HCT116 (cell line): ENCODE measurements around the gene TRIM56. TPM values are rescaled to one million over a fixed set of nuclear protein-coding genes. Genes with fewer than 3 reads are reported as not detected.

Experiments
- ATAC-seq: fragments of 200-7000 bp; cut with Tn5 transposase; 2 replicates; pipeline ENCODE4 v1.9.1; 2020; ENCODE audit warnings: mild to moderate bottlenecking, moderate library complexity
- BruUV-seq: library from RNA; stranded (reverse); fragments of 400-500 nt; replicated peaks from 2 replicates; lab custom pipeline; 2021; lab: Mats Ljungman, UMichigan
- CTCF ChIA-PET: fragments of 300-600 bp; sonication (Branson Sonifier 250); formaldehyde crosslinking; loops from one replicate; lab custom pipeline; 2021; ENCODE audit warnings: antibody characterized with exemption; lab: Charles Lee
- POLR2A ChIA-PET: fragments of 300-600, 350-600 bp; sonication (Branson Sonifier 250); formaldehyde crosslinking; loops from one replicate; lab custom pipeline; 2021; ENCODE audit warnings: antibody characterized with exemption; lab: Charles Lee
- RAD21 ChIA-PET, 2 experiments: fragments of 300-600 bp; sonication (Branson Sonifier 250); formaldehyde crosslinking; loops; one replicate each; lab custom pipeline; 2023; ENCODE audit warnings: low total read pairs in 2 of 2; ENCODE audit not compliant: uncharacterized antibody in 2 of 2, unreplicated experiment in 2 of 2, low non-redundant PET in 1 of 2; lab: Charles Lee
- DNase-seq: peaks from one replicate; pipeline ENCODE4 v3.0.0-alpha.2; 2010; ENCODE audit warnings: low read depth, low spot score
- H2AFZ ChIP-seq: fragments of 200-600 bp; shearing (Covaris generic), sonication (generic); 2 replicates; pipeline ENCODE4 v1.6.1; 2017; ENCODE audit warnings: low read depth, mixed run types, mixed read lengths, antibody characterized with exemption, low read length; ENCODE audit not compliant: poor library complexity, severe bottlenecking
- H3K27ac ChIP-seq: 2 replicates; pipeline ENCODE4 v1.5.1; 2012; ENCODE audit warnings: low read depth, low read length
- H3K27me3 ChIP-seq: fragments of 200-600 bp; sonication (generic); 2 replicates; pipeline ENCODE4 v1.6.1; 2016; ENCODE audit warnings: mixed run types, low read length, mixed read lengths; ENCODE audit not compliant: insufficient read depth
- H3K36me3 ChIP-seq, 2 experiments: fragments of 200-500 bp in 1 of 2; fragments of 200-600 bp in 1 of 2; sonication (Bioruptor generic) in 1 of 2; sonication (generic) in 1 of 2; 2 replicates each; pipeline versions ENCODE4 v1.5.1 to v1.6.1; 2014 to 2016; ENCODE audit warnings: low read length in 2 of 2, inconsistent platforms in 1 of 2, mixed read lengths in 1 of 2, mixed run types in 1 of 2; ENCODE audit not compliant: insufficient read depth in 2 of 2, control insufficient read depth in 1 of 2
- H3K4me1 ChIP-seq, 2 experiments: fragments of 200-600 bp in 1 of 2; sonication (generic) in 1 of 2; 2 replicates each; pipeline versions ENCODE4 v1.5.1 to v1.6.1; 2012 to 2017; ENCODE audit warnings: low read length in 2 of 2, inconsistent platforms in 1 of 2, mild to moderate bottlenecking in 1 of 2, mixed read lengths in 1 of 2, mixed run types in 1 of 2, moderate library complexity in 1 of 2; ENCODE audit not compliant: insufficient read depth in 2 of 2, control insufficient read depth in 1 of 2
- H3K4me2 ChIP-seq: fragments of 200-600 bp; sonication (generic); 2 replicates; pipeline ENCODE4 v1.6.1; 2017; ENCODE audit warnings: mixed run types, low read length, mixed read lengths
- H3K4me3 ChIP-seq, 2 experiments: fragments of 200-600 bp in 1 of 2; sonication (generic) in 1 of 2; replicated peaks in 1 of 2; 2 replicates each; pipeline ENCODE4 v1.5.1; 2011 to 2016; ENCODE audit warnings: low read length in 2 of 2, control low read depth in 1 of 2, low read depth in 1 of 2, mild to moderate bottlenecking in 1 of 2, mixed read lengths in 1 of 2, mixed run types in 1 of 2
- H3K79me2 ChIP-seq: fragments of 200-600 bp; sonication (generic); 2 replicates; pipeline ENCODE4 v1.6.1; 2017; ENCODE audit warnings: mild to moderate bottlenecking, mixed run types, low read length, moderate library complexity, mixed read lengths; ENCODE audit not compliant: insufficient read depth
- H3K9ac ChIP-seq: fragments of 200-600 bp; sonication (generic); 2 replicates; pipeline ENCODE4 v1.6.1; 2016; ENCODE audit warnings: low read length, mixed read lengths
- H3K9me2 ChIP-seq: fragments of 200-600 bp; sonication (generic), shearing (Covaris generic); 2 replicates; pipeline ENCODE4 v1.6.1; 2017; ENCODE audit warnings: mixed run types, mild to moderate bottlenecking, moderate library complexity; ENCODE audit not compliant: insufficient read depth
- H3K9me3 ChIP-seq, 2 experiments: fragments of 200-500 bp in 1 of 2; fragments of 200-600 bp in 1 of 2; sonication (Bioruptor generic) in 1 of 2; sonication (generic) in 1 of 2; 2 replicates each; pipeline ENCODE4 v1.6.1; 2014 to 2017; ENCODE audit warnings: low read length in 2 of 2, mixed read lengths in 2 of 2, inconsistent platforms in 1 of 2, low read depth in 1 of 2, mild to moderate bottlenecking in 1 of 2, mixed run types in 1 of 2, moderate library complexity in 1 of 2; ENCODE audit not compliant: control insufficient read depth in 1 of 2, insufficient read depth in 1 of 2
- H4K20me1 ChIP-seq: fragments of 200-600 bp; sonication (generic), shearing (Covaris generic); 2 replicates; pipeline ENCODE4 v1.6.1; 2017; ENCODE audit warnings: mixed run types, mild to moderate bottlenecking, moderate library complexity; ENCODE audit not compliant: insufficient read depth
- CBX3 ChIP-seq: IDR thresholded peaks from 2 replicates; pipeline ENCODE4 v1.6.1; 2012; ENCODE audit warnings: low read depth
- CEBPB ChIP-seq: IDR thresholded peaks from 2 replicates; pipeline ENCODE4 v1.6.1; 2012; ENCODE audit warnings: low read depth
- ELF1 ChIP-seq: IDR thresholded peaks from 2 replicates; pipeline ENCODE4 v1.6.1; 2012; ENCODE audit warnings: low read depth, borderline replicate concordance
- EZH2 ChIP-seq: fragments of 200-600 bp; sonication (generic); IDR thresholded peaks from 2 replicates; pipeline ENCODE4 v1.6.1; 2017; ENCODE audit warnings: antibody characterized with exemption, mixed run types
- EZH2phosphoT487 ChIP-seq: fragments of 200-600 bp; IDR thresholded peaks from 2 replicates; pipeline ENCODE4 v1.6.1; 2018; ENCODE audit warnings: antibody characterized with exemption, borderline replicate concordance
- JUND ChIP-seq: IDR thresholded peaks from 2 replicates; pipeline ENCODE4 v1.6.1; 2012
- POLR2AphosphoS5 ChIP-seq: IDR thresholded peaks from 2 replicates; pipeline ENCODE4 v1.6.1; 2011; ENCODE audit warnings: mild to moderate bottlenecking, low read depth, low read length, moderate library complexity
- RAD21 ChIP-seq: IDR thresholded peaks from 2 replicates; pipeline ENCODE4 v1.6.1; 2012; ENCODE audit warnings: low read depth, mild to moderate bottlenecking
- SP1 ChIP-seq: IDR thresholded peaks from 2 replicates; pipeline ENCODE4 v1.6.1; 2012; ENCODE audit warnings: low read depth
- TCF7L2 ChIP-seq: IDR thresholded peaks from 2 replicates; pipeline ENCODE4 v1.7.0; 2011; ENCODE audit warnings: borderline replicate concordance, inconsistent platforms; ENCODE audit not compliant: insufficient read depth, insufficient read length; ENCODE audit errors: extremely low read depth
- YY1 ChIP-seq: IDR thresholded peaks from 2 replicates; pipeline ENCODE4 v1.6.1; 2011; ENCODE audit warnings: low read length, low read depth, moderate library complexity, mild to moderate bottlenecking; ENCODE audit not compliant: insufficient replicate concordance; ENCODE audit errors: extremely low read depth
- intact Hi-C: fragments of 100-400 bp; cut with micrococcal nuclease; formaldehyde crosslinking; loops from 2 replicates; pipeline ENCODE4 v1.10.0; 2022
- total RNA-seq: library from RNA; stranded (reverse); gene quantifications from one replicate; pipeline ENCODE4 v1.2.1, GENCODE V29; 2021; ENCODE audit not compliant: unreplicated experiment
- TF ChIP-seq, protein P1 (sequence below): IDR thresholded peaks from 2 replicates; pipeline ENCODE4 v1.6.1; 2012
- TF ChIP-seq, protein P2 (sequence below): IDR thresholded peaks from 2 replicates; pipeline ENCODE4 v1.6.1; 2011; ENCODE audit warnings: mild to moderate bottlenecking, low read length, moderate library complexity; ENCODE audit not compliant: insufficient replicate concordance; ENCODE audit errors: extremely low read depth
- TF ChIP-seq, protein P3 (sequence below): IDR thresholded peaks from 2 replicates; pipeline ENCODE4 v1.6.1; 2012; ENCODE audit warnings: low read depth
- TF ChIP-seq, protein P4 (sequence below): IDR thresholded peaks from 2 replicates; pipeline ENCODE4 v1.6.1; 2012
- TF ChIP-seq, protein P5 (sequence below), 3 experiments: fragments of 200-600 bp in 1 of 3; sonication (generic) in 1 of 3; IDR thresholded peaks in 2 of 3; conservative IDR thresholded peaks in 1 of 3; 2 replicates each; pipeline ENCODE4 v1.5.1; 2012 to 2017; ENCODE audit warnings: low read depth in 2 of 3, low read length in 2 of 3, antibody characterized with exemption in 1 of 3, borderline replicate concordance in 1 of 3, control low read depth in 1 of 3, mild to moderate bottlenecking in 1 of 3, mixed read lengths in 1 of 3, mixed run types in 1 of 3, moderate library complexity in 1 of 3; ENCODE audit not compliant: insufficient read depth in 1 of 3

TRIM56 gene
- total RNA-seq, 1 experiment from 2014 or later = 25.9 TPM

DNA sequence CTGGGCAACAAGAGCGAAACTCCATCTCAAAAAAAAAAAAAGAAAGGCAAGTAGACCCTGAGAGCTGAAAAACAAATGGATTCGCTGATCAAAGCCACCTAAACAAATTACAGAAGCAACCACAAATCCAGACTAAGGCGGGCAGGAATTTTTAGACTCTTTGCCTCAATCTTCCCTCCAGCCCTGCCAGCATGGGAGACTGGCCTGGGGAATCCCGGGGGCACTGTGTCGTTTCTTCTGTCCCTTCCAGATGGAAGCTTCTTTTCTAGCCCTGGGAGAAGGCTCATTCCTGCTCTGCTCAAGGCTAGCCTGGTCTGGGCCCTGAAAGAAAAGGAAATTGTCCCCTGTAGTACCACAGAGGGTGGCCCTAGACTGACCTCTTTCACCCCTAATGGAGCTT, 26.0 kb downstream of the TRIM56 start:
- intact Hi-C loops = no loop called here
- Histone ChIP-seq H3K9me2 (no peaks in the 10 kb centered on the region), H4K20me1 (no peaks in the 10 kb centered on the region), H3K9me3 (no peaks in the 10 kb centered on the region), H3K9ac (no peak overlapping the region)
- CTCF ChIA-PET = interaction anchor here (0.6 kb wide), 1 partner anchor 556 kb away, joined by 3 read pairs; no protein-coding TSS in a partner anchor
- no peak for TF ChIP-seq EZH2
- TF ChIP-seq, protein P1, sequence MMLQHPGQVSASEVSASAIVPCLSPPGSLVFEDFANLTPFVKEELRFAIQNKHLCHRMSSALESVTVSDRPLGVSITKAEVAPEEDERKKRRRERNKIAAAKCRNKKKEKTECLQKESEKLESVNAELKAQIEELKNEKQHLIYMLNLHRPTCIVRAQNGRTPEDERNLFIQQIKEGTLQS = no peak
- no peak for TF ChIP-seq TCF7L2
- TF ChIP-seq CBX3 = no peak
- TF ChIP-seq, protein P2, sequence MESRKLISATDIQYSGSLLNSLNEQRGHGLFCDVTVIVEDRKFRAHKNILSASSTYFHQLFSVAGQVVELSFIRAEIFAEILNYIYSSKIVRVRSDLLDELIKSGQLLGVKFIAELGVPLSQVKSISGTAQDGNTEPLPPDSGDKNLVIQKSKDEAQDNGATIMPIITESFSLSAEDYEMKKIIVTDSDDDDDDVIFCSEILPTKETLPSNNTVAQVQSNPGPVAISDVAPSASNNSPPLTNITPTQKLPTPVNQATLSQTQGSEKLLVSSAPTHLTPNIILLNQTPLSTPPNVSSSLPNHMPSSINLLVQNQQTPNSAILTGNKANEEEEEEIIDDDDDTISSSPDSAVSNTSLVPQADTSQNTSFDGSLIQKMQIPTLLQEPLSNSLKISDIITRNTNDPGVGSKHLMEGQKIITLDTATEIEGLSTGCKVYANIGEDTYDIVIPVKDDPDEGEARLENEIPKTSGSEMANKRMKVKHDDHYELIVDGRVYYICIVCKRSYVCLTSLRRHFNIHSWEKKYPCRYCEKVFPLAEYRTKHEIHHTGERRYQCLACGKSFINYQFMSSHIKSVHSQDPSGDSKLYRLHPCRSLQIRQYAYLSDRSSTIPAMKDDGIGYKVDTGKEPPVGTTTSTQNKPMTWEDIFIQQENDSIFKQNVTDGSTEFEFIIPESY = no peak
- TF ChIP-seq CEBPB = no peak
- TF ChIP-seq YY1 = no peak
- no peak for TF ChIP-seq ELF1
- no peak for TF ChIP-seq EZH2phosphoT487
- TF ChIP-seq SP1 = no peak
- TF ChIP-seq, protein P3, sequence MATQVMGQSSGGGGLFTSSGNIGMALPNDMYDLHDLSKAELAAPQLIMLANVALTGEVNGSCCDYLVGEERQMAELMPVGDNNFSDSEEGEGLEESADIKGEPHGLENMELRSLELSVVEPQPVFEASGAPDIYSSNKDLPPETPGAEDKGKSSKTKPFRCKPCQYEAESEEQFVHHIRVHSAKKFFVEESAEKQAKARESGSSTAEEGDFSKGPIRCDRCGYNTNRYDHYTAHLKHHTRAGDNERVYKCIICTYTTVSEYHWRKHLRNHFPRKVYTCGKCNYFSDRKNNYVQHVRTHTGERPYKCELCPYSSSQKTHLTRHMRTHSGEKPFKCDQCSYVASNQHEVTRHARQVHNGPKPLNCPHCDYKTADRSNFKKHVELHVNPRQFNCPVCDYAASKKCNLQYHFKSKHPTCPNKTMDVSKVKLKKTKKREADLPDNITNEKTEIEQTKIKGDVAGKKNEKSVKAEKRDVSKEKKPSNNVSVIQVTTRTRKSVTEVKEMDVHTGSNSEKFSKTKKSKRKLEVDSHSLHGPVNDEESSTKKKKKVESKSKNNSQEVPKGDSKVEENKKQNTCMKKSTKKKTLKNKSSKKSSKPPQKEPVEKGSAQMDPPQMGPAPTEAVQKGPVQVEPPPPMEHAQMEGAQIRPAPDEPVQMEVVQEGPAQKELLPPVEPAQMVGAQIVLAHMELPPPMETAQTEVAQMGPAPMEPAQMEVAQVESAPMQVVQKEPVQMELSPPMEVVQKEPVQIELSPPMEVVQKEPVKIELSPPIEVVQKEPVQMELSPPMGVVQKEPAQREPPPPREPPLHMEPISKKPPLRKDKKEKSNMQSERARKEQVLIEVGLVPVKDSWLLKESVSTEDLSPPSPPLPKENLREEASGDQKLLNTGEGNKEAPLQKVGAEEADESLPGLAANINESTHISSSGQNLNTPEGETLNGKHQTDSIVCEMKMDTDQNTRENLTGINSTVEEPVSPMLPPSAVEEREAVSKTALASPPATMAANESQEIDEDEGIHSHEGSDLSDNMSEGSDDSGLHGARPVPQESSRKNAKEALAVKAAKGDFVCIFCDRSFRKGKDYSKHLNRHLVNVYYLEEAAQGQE = no peak
- no peak for TF ChIP-seq RAD21
- TF ChIP-seq JUND = no peak
- TF ChIP-seq, protein P4, sequence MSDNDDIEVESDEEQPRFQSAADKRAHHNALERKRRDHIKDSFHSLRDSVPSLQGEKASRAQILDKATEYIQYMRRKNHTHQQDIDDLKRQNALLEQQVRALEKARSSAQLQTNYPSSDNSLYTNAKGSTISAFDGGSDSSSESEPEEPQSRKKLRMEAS = no peak
- TF ChIP-seq POLR2AphosphoS5 = no peak
- TF ChIP-seq, protein P5, sequence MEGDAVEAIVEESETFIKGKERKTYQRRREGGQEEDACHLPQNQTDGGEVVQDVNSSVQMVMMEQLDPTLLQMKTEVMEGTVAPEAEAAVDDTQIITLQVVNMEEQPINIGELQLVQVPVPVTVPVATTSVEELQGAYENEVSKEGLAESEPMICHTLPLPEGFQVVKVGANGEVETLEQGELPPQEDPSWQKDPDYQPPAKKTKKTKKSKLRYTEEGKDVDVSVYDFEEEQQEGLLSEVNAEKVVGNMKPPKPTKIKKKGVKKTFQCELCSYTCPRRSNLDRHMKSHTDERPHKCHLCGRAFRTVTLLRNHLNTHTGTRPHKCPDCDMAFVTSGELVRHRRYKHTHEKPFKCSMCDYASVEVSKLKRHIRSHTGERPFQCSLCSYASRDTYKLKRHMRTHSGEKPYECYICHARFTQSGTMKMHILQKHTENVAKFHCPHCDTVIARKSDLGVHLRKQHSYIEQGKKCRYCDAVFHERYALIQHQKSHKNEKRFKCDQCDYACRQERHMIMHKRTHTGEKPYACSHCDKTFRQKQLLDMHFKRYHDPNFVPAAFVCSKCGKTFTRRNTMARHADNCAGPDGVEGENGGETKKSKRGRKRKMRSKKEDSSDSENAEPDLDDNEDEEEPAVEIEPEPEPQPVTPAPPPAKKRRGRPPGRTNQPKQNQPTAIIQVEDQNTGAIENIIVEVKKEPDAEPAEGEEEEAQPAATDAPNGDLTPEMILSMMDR (IDR thresholded peaks at IDR 0.05 in 2 of 3, conservative IDR thresholded peaks at IDR 0.05 in 1 of 3; ENCODE audit: borderline replicate concordance in 1 of 3, insufficient read depth in 1 of 3, low read depth in 2 of 3, low read length in 2 of 3) = no peak
- TF ChIP-seq, all 23 proteins: peak for 0
- Histone ChIP-seq H2AFZ (no peak overlapping the region), H3K27me3 (no peaks in the 10 kb centered on the region), H3K27ac (no peak overlapping the region), H3K36me3 (no peaks in the 10 kb centered on the region), H3K4me1 (peaks cover 0 to 30% of the 10 kb centered on the region in 2 experiments; a peak in 2 of 4 replicates), H3K79me2 (no peaks in the 10 kb centered on the region), H3K4me3 (no peak overlapping the region), H3K4me2 (no peak overlapping the region)
- ATAC-seq (no peak), DNase-seq (no peak)
- RAD21 ChIA-PET = no interaction called here
- no TSS peak for BruUV-seq
- POLR2A ChIA-PET = interaction anchor here (0.8 kb wide), 1 partner anchor 16 kb away, joined by 3 read pairs; the partner anchor contains the start of gene SERPINE1
